A172 (cell line): ENCODE measurements around the gene RUFY1. TPM values are rescaled to one million over a fixed set of nuclear protein-coding genes. Genes with fewer than 3 reads are reported as not detected.
A peak's percentile ranks its signal among the peaks of the same experiment; 100 is the strongest.
"Not testable (repeated sequence)": the region's sequence is repeated elsewhere in the genome, so short reads cannot be mapped to it uniquely, and the experiment has no call there.

Experiments
- DNase-seq: peaks from one replicate; pipeline ENCODE4 v3.0.0-alpha.2; 2015; ENCODE audit warnings: low spot score
- total RNA-seq: library from RNA; depleted of rRNA; stranded (reverse); fragments of >200 nt; shearing (Covaris generic); gene quantifications from 2 replicates; pipeline ENCODE4 v1.2.3, GENCODE V29; 2014

RUFY1 gene
- total RNA-seq, 1 experiment from 2014 or later: 124 TPM

- DNase-seq: no peak
Observed at GRCh38 chr5:179621551-179622214, 71.3 kb downstream of the RUFY1 start.

DNA sequence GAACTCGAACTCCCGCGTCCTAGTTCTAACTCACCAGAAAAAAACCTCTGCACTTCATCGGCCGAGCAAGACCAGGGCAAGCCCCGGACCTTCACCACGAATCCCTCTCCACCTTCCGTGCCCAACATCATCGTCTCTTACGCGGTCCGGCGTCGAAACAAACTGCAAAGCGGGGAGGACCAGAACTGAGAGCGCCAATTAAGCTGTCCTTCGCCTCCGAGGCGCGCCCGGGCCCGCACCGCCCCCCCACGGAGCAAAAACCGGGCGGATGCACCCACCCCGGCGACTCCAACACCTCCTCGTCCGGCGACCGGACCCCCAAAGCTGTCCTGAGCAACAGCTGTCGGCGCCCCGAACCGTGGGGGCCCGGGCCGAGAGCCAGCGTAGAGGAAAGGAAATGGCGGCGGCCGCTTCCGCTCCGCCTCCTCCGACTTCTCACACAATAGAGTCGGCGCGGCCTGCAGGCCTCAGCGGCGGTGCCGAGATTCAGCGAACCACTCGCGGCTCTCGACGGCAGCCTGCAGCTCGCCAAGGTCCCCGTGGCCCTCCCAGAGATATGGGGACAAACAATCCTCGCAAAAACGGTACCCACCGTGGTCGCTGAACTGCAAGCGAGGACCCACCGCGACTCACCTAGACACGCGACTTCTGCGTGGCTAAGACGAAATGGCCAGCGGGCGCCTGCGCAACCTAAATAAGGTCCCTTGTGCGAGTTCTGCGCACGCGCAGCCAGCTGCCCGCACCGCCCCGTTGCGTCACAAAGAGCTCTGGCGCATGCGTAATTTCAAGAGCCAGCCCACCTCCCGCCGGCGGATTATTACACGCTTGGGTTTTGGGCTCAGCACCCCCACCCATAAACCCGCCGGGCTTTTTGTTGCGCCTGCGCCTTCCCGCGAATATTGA lies 72.9 kb downstream of the RUFY1 start, which contains the start of gene HNRNPH1:
HNRNPH1 (minus strand) TSS at position 669 of the 903 bp plus-strand sequence; CDS start at position 131, 538 bp downstream.
- peak; percentile 99 for DNase-seq

GRCh38 chr5:179623906-179624741 lies 73.8 kb downstream of the RUFY1 start:
- DNase-seq: peak; percentile 94

DNA sequence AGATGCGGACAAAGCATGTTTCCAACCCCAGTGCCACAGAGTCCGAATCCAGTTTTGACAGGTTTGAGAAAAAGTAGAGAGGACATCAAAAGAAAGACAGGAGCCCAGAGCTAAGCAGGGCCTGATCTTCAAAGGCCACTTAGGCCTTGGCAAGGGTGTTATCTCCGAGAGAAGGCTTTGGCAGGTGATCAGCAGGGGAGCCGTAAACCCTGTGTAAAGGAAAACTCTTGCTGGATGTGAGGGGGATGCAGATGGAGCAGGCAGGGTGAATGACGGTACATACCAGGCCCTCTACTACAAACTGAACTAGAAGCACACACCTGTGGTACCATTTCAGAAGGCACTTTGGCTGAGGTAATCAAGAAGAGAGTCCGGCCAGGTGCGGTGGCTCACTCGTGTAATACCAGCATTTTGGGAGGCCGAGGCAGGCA lies 74.5 kb downstream of the RUFY1 start:
- no peak for DNase-seq

- DNase-seq: not testable (repeated sequence)
Observed at GRCh38 chr5:179633501-179634369, 83.4 kb downstream of the RUFY1 start.

- DNase-seq: not testable (repeated sequence)
Observed at GRCh38 chr5:179634370-179635172, 84.2 kb downstream of the RUFY1 start.

- DNase-seq: not testable (repeated sequence)
Observed at GRCh38 chr5:179639296-179639695, 88.9 kb downstream of the RUFY1 start.

- not testable (repeated sequence) for DNase-seq
Observed at GRCh38 chr5:179641745-179642144, 91.4 kb downstream of the RUFY1 start.

DNA sequence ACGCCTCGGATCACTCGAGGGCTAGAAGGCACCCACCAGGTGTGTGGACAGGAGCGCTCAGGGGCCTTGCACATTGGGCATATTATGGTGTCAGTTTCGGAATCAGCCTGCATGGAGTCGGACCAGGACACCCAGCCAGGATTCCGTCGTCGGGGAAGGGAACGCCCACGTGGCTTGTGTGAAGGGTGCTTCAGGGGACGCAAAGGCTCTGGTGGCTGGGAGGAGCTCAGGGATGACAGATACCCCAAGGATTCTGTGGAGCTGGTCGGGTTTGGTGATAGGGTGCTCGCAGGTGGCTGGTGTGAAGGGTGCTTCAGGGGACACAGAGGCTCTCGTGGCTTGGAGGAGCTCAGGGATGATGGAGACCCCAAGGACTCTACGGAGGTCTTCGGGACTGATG lies 92.3 kb downstream of the RUFY1 start:
- not testable (repeated sequence) for DNase-seq

DNA sequence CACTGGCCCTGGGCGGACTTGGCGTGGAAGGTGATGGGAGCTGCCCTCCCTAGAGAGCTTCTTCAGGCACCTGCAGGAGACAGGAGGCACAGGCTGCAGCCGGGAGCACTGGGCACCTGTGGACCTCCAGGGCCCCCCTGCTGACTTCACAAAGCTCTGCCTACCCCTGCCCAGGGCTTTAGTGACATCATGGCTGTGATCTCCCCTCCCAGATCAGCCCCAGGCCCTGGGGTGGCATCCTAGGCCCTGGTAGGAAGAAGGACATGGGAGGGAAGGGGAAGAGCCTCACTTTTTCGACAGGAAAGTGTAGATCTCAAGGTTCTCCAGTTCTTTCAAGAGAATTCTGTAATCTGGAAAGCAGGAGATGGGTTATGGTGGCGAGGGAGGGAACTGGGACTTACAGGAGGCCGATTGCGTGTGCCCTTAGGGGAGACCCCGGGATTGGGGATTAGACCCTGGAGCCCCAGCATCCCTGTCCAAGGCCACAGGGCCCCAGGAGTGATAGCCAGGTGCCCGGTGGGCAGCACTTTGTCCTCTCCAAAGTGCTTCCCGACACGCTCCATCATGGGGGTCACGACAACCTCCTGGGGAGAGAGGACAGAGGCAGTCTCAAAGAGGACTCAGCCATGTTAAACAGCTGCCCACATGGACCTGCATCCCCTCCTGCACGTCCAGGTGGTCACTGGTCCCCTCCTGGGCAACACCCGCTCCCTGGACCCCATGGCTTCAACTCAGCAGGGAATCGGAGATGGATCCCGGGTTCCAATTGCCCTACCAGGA lies 93.0 kb downstream of the RUFY1 start:
- DNase-seq: not testable (repeated sequence)

DNA sequence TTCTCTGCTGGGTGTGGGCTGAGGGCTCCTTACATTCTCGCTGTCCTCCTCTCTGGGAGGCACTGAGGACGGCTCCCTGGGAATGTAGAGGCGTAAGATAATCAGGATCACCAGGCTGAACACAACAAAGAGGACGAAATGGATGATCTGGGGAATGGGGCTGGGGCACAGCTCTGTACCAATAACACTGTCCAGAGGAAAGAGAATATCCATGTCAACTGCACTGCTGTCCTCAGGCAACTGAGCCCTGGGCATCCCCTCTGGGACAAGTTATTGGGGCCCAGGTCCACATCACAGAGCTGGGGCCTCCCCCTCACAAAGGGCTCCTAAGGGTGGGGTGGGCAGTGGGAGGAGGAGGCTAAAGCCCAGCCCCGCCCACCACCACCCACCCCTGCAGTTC lies 94.4 kb downstream of the RUFY1 start:
- DNase-seq: not testable (repeated sequence)

DNA sequence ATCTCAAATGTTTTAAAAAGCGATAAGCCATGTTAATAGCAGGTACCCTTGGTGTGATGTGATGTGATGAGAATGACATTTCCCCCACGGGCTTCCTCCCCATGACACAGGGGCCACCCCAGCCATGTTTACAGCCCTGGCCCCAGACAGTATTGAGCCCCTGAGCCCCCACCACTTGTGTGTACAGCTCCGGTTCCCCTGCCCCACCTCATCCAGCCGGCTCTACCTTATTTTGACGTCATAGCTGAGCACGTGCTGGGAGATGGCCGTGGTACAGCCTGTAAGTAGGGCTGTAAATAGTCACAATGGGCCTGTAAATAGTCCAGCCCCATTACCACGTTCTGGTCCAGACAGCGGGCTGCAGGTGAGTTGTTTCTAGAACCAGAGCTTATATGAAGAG lies 98.1 kb downstream of the RUFY1 start:
- DNase-seq: no peak

DNA sequence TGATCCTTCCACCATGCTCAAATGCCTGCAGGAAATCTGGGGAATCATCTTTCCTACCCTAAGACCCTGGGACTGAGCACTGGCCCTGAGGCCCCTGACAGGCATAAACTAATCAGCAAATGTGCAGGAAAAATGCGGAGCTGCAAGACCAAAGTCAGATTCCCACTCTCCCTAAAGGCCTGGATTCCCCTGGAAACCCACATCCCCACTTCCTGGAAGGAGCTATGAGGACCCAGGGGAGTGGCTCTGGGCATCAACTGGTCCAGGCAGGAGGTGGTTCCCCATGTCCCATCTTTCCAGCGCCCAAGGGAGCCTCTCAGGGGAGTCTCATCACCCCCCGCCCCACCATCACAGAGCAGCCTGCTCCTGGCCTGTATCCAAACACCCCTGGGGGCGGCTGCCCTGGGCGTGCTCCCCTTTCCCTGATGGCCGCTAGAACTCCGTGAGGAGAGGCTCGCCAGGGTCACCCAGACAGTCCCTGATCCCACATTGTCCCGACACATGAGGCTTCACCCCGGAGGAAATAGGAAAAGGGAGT lies 98.9 kb downstream of the RUFY1 start:
- DNase-seq: not testable (repeated sequence)

GRCh38 chr5:179650245-179650644 lies 99.9 kb downstream of the RUFY1 start:
- DNase-seq: not testable (repeated sequence)

DNA sequence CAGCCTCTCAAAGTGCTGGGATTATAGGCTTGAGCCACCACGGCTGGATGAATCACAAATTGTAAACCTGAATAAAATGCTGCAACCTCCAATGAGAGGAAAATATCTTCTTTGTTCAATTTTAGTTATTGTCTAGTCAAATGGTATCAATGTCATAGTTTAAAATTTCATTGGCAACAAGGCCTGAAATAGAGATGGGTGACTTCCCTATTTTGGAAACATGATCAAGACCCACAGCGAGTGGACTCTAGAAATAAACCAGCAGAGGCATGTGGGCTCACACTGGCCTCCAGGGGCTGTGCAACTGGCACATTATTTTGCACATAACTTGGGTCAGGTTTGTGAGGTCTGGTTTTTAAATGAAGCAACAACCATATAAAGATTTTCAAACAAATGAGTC lies 102.8 kb downstream of the RUFY1 start:
- DNase-seq: not testable (repeated sequence)

DNA sequence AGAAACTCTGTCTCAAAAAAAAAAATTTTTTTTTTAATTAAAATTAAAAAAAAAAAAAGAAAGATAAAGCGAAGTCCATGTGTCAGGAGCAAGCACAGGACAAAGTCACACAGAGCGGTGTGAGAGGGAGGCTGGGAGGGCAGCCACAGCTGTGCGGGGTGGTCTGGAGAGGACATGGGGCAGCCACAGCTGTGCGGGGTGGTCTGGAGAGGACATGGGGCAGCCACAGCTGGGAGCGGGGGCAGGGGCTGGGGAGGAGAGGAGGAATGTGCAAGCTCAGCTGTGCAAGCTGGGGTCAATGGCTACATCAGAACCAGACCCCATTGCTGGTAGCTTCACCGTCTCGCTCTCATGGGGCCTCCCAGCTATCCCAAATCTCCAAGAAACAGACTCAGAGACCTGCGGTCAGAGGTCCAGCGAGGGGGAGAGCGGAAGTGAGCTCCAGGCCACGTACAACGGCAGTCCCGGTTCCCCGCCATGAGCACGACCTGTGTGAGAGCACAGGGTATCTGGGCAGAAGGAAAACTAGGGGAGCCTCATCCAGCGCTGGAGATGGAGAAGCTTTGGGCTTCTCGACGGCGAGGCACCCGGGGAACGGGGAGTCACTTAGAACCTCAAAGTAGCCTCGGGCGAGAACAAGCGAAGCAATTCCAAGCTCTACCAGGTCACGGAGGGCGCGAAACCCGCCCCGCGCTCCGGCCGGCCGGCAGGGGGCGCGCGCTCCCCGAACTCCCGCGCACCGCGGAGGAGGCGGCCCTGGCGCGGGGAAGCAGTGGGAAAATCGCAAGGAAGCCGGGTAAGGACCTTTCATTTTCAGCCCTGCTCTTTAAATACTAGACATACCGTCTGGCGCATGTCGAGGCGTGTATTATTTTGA lies 107.2 kb downstream of the RUFY1 start:
- DNase-seq: not testable (repeated sequence)

- DNase-seq: peak; percentile 22
Observed at GRCh38 chr5:179658179-179658856, 108.0 kb downstream of the RUFY1 start.
